Measurements from ENCODE around the gene MARCHF10.
"Not testable (repeated sequence)": the region's sequence is repeated elsewhere in the genome, so short reads cannot be mapped to it uniquely, and the experiment has no call there.

Gene MARCHF10

GRCh38 chr17:62786646-62787045, 21.5 kb downstream of the MARCHF10 start:
- DNase-seq (ENCODE audit: low read depth) = no peak
- no peak overlapping the region for H3K4me3 ChIP-seq (ENCODE audit: low read depth, low read length)
- TF ChIP-seq POLR2A (IDR thresholded peaks at IDR 0.05; ENCODE audit: extremely low read depth, insufficient read length) = no peak
- TF ChIP-seq MYC (IDR thresholded peaks at IDR 0.05; ENCODE audit: low read depth, low read length) = no peak
- TF ChIP-seq MAX (IDR thresholded peaks at IDR 0.05; ENCODE audit: low read depth, low read length) = no peak

GRCh38 chr17:62785983-62786382, 22.1 kb downstream of the MARCHF10 start:
- H3K4me3 ChIP-seq (ENCODE audit: low read depth, low read length); DNase-seq (ENCODE audit: low read depth): not testable (repeated sequence)

GRCh38 chr17:62782730-62783270, 25.3 kb downstream of the MARCHF10 start:
- no peak overlapping the region for H3K4me3 ChIP-seq (ENCODE audit: low read depth, low read length)
- no peak for TF ChIP-seq MAX (IDR thresholded peaks at IDR 0.05; ENCODE audit: low read depth, low read length)
- TF ChIP-seq MYC (IDR thresholded peaks at IDR 0.05; ENCODE audit: low read depth, low read length) = no peak
- TF ChIP-seq CTCF (IDR thresholded peaks at IDR 0.05; ENCODE audit: low read depth, low read length) = no peak
- TF ChIP-seq POLR2A (IDR thresholded peaks at IDR 0.05; ENCODE audit: extremely low read depth, insufficient read length) = no peak
- DNase-seq (ENCODE audit: low read depth) = peak; percentile 19

- TF ChIP-seq POLR2A (IDR thresholded peaks at IDR 0.05; ENCODE audit: extremely low read depth, insufficient read length) (no peak), MYC (IDR thresholded peaks at IDR 0.05; ENCODE audit: low read depth, low read length) (no peak), CTCF (IDR thresholded peaks at IDR 0.05; ENCODE audit: low read depth, low read length) (no peak), MAX (IDR thresholded peaks at IDR 0.05; ENCODE audit: low read depth, low read length) (no peak)
- no peak for DNase-seq (ENCODE audit: low read depth)
- H3K4me3 ChIP-seq (ENCODE audit: low read depth, low read length) = no peak overlapping the region
These were observed 26.3 kb downstream of the MARCHF10 start for GRCh38 chr17:62781831-62782251.

- H3K4me3 ChIP-seq (ENCODE audit: low read depth, low read length) = no peak overlapping the region
- TF ChIP-seq MAX (IDR thresholded peaks at IDR 0.05; ENCODE audit: low read depth, low read length) = no peak
- no peak for TF ChIP-seq MYC (IDR thresholded peaks at IDR 0.05; ENCODE audit: low read depth, low read length)
- no peak for TF ChIP-seq POLR2A (IDR thresholded peaks at IDR 0.05; ENCODE audit: extremely low read depth, insufficient read length)
- TF ChIP-seq CTCF (IDR thresholded peaks at IDR 0.05; ENCODE audit: low read depth, low read length) = no peak
- peak; percentile 30 for DNase-seq (ENCODE audit: low read depth)
These were observed 26.8 kb downstream of the MARCHF10 start for GRCh38 chr17:62781356-62781755.

- H3K4me3 ChIP-seq (ENCODE audit: low read depth, low read length) = no peak overlapping the region
- no peak for TF ChIP-seq POLR2A (IDR thresholded peaks at IDR 0.05; ENCODE audit: extremely low read depth, insufficient read length)
- TF ChIP-seq CTCF (IDR thresholded peaks at IDR 0.05; ENCODE audit: low read depth, low read length) = no peak
- no peak for TF ChIP-seq MAX (IDR thresholded peaks at IDR 0.05; ENCODE audit: low read depth, low read length)
- no peak for TF ChIP-seq MYC (IDR thresholded peaks at IDR 0.05; ENCODE audit: low read depth, low read length)
- no peak for DNase-seq (ENCODE audit: low read depth)
These were observed 27.2 kb downstream of the MARCHF10 start for GRCh38 chr17:62780951-62781350.

GRCh38 chr17:62780269-62780668, 27.8 kb downstream of the MARCHF10 start:
- no peak for DNase-seq (ENCODE audit: low read depth)
- TF ChIP-seq MYC (IDR thresholded peaks at IDR 0.05; ENCODE audit: low read depth, low read length) (no peak), CTCF (IDR thresholded peaks at IDR 0.05; ENCODE audit: low read depth, low read length) (no peak), MAX (IDR thresholded peaks at IDR 0.05; ENCODE audit: low read depth, low read length) (no peak), POLR2A (IDR thresholded peaks at IDR 0.05; ENCODE audit: extremely low read depth, insufficient read length) (no peak)
- no peak overlapping the region for H3K4me3 ChIP-seq (ENCODE audit: low read depth, low read length)

All from NB4 (cell line).